Ramos (cell line): ENCODE measurements around the gene FERMT1.
"Not testable (repeated sequence)": the region's sequence is repeated elsewhere in the genome, so short reads cannot be mapped to it uniquely, and the experiment has no call there.

Experiments used
- in situ Hi-C: fragments of 300-500 bp; cut with MboI; formaldehyde crosslinking; loops from one replicate; pipeline ENCODE4 v1.14.3; 2022; ENCODE audit warnings: low sequenced_read_pairs; ENCODE audit not compliant: unreplicated experiment

FERMT1 gene

DNA sequence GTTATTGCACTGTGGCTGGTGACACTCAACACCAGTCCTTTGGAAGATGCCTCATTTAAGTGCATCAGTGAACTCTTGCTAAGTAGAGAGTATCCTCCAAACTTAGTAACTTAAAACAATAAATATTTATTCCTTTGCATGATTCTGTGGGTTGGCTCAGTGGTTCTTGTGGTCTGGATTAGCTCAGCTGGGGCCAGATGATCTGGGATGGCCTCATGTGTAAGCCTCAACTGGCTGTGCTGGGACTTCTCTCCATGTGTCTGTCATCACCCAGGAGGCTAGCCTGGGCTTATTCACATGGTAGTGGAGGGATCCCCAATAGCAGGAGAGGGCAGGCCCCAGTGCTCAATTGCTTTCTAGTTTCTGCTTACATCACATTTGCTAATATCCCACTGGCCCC is 77.3 kb downstream of the FERMT1 start:
- in situ Hi-C loops: no loop called here

DNA sequence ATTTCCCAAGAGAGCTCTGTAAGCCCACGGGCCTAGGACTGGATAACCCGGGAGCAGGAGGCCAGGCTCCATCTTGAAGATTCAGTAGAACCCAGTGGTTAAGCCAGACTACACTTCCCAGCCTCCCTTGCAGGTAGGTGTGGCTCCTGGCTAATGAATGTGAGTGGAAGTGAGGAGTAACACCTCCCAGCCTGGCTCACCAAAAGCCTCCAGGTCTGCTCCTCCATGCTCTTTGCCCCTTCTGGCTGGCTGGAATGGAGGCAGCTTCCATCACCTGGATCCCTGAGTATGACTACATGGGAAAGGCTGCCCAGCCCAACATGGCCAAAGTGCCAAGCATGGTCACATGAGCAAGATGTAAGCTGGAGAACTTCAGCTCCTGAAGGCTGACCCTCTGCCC is 78.7 kb downstream of the FERMT1 start:
- in situ Hi-C loops: no loop called here

DNA sequence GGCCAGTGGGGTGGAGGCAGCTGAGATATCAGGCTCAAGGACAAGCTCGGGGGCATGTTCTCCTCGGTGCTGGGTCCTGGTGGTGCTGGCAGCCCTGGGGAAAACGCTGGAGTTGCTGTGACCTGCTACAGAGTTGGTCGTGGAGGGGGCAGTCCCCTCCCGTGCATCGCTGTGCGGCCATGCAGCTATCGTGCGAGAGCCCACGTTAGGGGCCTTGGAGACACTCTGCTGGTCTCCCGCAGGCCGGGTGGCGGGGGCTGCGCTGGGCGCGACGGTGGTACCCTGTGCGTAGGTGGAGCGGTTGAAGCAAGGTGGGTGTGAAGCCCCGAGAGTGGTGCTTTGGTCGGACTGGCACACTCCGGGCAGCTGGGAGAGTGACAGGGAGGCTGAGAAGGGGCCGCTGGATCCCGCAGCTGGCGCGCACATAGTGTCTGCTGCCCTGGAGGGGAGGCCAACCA is 81.0 kb downstream of the FERMT1 start:
- in situ Hi-C loops: no loop called here

DNA sequence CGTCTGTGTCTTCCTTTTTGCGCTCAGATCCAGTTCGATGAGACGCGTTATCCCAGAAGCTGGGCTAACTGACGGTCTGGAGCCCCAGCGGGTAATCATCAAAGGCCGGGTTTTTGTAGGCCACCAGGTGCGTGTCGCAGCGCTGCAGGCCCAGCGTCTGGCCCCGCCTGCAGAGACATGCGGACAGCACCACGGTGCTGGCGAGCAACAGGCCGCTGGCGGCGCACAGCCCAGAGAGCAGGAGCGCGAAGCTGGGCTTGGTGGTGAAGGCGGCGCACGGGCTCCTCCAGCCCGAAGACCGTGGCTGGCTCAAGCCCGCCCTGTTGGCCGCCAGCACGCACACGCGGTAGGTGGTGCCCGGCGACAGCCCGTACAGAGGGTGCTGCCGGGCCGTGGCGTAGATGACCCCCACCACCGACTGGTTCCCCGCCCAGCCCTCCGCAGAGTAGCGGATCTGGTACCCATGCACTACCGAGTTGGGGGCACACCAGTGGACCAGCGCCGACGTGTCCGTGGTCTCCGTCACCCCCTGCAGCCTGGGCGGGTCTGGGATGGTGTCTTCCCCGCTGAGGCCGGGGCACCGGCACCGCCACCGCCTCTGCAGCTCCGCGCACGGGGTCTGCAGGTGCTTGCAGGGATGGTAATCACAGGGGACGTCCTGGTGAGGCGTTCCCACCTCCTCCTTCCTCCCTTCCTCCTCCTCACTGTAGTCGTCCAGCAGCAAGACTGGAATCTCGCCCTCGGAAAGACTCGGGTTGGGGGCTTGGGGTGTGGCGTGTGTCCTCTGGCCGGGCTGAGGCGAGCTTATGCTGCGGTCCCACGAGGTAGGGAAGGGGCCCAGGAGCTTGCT is 81.6 kb downstream of the FERMT1 start:
- in situ Hi-C loops: no loop called here

DNA sequence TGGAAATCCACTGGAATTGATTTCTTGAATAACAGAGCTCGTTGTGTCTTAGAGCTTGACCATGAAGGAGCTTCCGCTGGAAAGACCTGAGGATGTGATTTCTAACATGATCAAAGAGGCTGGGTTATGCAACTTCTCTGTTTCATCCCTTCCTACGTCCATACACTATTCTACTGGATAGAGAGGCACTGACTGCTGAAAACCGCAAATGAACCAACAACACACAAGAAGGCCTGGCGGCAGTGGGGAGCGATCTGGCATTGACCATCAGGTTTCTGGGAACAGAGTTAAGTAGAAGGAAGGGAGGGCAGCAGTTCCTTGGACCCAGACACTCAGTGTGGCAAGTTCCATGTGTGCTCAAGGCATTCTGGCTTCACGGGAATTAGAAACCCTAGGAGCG is 82.3 kb downstream of the FERMT1 start:
- in situ Hi-C loops: no loop called here

DNA sequence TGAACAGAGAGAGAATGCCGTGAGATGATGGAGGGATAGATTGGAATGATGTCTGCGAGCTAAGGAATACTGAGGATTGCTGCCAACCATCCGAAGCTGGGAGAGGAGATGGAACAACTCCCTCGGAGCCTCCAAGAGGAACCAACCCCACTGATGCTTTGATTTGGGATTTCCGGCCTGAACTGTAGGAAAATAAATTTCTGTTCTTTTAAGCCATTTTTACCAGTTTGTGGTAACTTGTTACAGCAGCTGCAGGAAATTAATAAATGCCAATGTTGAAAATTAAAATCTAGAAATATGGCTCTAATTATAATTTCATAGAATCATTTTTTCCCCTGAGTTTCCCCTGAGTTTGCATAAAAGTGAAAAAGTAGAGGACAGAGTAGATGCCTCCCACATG is 83.1 kb downstream of the FERMT1 start:
- in situ Hi-C loops: no loop called here

DNA sequence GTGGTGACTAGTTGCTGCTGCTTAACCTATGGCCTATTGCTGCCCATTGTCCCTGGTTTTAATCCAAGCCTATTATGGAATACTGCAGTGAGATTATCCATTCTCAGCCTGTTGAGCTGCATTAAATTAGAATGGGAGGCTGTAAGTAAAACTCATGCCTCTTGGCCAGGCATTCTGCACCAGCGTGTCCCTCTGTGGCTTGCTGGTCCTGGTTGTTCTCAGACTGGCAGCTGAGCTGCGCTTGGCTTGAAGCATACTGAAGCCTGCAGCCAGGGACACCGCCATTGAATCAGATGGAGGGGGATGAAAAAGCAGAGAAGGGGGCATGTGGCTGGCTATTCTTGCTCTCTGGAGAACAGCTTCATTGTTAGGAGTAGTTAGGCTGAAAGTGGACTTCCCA is 84.6 kb downstream of the FERMT1 start:
- in situ Hi-C loops: no loop called here

DNA sequence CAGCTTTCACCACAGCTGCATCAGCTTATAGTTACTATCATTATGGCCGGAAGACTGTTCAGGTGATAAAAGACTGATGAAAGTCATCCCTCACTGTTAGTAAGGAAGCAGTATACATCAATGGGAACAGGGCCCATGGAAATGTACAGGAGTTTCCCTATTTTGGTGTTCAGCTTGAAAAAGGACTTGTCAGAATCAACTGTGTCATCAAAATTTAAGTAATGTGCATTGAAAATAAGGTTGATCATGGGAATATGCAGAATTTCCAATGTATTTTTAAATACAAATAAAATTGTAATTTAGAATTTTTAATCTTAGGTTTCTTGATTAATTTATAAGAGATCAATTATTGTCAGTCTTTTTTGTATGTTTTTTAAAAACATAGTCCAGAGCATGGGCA is 85.7 kb downstream of the FERMT1 start:
- in situ Hi-C loops: no loop called here

DNA sequence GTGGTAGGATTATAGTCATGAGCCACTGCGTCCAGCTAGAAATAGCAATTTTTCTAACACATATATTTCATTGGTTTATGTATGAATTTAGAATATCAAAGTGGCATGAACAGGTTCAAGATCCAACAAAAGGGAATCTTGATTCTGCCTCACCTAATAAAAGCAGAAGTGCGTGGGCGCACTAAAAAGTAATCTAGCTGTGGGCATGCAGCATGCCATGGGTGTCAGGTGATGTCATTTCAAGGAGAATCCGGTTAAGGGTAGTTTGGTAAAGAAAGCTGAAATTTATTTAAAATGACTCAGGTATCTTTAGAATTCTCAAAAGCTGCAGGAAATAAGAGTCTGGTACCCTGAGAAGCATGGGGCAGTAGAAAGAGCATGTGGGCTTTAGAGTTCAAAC is 86.6 kb downstream of the FERMT1 start:
- in situ Hi-C loops: no loop called here

DNA sequence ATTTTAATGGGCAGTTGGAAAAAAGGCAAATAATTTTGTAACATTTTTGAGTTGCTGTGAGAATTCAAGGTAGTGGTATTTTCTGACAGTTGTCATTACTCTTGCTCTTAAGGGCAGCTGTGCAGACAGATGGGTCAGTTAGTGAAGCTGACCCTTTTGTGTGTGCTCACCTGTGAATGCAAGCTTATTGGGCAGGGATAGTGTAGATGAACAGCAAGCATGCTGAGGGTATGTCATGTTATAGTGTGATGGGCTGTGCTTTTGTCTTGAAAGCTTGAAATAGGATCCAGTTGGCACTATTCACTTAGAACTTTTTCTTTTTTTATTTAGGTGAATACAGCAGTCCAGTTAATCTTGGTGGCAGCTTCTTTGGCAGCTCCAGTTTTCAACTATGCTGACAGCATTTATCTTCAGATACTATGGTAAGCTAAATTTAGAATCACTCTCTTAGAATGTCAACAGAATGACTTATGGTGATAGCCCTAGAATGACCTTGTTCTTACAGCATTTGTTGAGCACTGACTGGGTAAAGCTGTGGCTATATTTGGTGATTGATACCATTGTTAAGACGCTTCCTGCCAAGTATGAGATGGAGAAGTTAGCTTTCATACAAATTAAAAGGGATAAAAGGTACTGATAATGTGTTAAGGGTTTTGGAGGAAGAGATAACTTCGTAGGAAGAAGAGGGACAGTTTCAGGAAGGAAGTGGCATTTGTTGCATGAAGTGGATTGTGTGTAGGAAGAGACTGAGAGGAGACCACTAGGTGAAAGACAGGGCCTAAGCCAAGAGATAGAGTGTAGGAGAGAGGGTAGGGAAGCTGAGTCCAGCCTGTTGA is 88.5 kb downstream of the FERMT1 start:
- in situ Hi-C loops: no loop called here

DNA sequence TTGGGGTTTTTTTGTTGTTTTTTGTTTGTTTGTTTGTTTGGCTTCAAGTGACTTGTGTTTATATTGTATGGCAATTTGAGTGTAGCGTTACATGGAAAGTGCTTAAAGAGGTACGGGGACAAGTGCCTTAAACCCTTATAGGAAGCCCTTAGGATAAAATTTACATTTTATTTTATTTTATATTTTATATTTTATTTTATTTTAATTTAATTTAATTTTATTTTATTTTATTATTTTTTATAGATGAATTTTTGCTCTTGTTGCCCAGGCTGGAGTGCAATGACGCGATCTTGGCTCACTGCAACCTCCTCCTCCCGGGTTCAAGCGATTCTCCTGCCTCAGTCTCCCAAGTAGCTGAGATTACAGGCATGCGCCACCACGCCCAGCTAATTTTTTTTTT is 89.9 kb downstream of the FERMT1 start:
- in situ Hi-C loops: not testable (repeated sequence)

DNA sequence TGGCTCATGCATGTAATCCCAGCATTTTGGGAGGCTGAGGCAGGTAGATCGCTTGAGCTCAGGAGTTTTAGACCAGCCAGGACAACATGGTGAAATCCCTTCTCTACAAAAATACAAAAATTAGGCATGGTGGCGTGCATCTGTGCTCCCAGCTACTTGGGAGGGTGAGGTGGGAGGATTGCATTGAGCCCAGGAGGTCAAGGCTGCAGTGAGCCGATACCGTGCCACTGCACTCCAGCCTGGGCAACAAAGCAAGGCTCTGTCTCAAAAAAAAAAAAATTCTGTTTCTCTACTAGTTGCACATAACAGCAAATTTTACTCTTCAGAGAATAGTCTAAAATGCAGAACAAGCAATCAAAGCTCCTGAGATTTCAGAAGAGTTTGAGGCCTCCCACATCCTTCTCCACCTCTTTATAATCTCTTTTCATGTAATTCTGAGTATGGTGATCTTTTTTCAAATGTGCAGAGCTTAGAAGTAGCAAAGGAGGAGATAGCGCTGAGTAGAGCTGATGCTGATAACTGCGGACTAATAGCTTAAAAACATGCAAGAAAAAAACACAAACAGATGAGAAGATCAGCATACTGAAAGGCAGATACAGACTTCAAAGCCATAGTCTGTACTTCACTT is 92.3 kb downstream of the FERMT1 start:
- in situ Hi-C loops: no loop called here

DNA sequence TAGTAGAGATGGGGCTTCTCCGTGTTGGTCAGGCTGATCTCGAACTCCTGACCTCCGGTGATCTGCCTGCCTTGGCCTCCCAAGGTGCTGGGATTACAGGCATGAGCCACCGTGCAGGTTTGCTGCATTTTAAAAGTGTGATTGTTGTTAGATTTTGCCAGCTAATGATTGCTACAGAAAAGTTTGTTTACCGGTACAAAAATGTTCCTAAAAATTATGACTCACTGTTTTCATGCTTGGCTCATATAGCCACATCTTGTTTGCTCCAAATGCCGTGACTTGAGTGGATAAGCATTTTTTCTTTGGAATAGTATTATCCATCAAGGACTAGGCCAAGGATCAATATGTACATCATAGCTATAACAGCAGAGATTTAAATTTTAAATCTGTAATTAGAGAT is 93.3 kb downstream of the FERMT1 start:
- in situ Hi-C loops: no loop called here

DNA sequence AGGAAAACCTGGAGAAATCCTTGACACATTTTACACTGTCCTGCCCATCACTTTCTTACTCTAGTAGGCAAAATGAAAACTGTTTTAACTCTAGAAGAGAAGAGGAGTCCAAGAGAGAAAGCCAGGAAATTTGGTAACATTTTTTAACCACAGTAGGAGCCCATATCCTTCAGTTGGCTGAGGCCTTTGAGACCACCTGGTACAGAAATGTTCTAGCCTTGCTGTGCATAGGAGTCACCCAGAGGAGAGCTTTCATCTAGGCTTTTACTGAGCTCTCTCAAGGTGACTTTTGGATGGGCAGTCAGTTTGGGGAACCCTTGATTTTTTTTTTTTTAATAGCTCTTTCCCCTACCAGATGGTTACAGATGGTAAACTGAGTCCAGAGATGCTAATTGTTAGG is 94.0 kb downstream of the FERMT1 start:
- in situ Hi-C loops: no loop called here

DNA sequence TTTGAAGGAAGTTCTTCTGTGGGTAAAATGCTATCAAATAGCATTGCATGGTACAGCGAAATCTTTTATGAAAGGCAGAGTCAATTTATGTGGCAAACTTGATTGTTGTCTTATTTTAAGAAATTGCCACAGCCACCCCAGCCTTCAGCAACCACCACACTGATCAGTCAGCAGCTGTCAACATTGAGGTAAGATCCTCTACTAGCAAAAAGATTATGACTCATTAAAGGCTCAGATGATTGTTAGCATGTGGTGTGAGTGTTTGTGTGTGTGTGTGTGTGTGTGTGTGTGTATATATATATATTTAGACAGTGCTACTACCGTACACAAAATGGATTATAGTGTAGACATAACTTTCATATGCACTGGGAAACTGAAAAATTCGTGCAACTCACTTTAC is 96.8 kb downstream of the FERMT1 start:
- in situ Hi-C loops: no loop called here
